HG03378 (cell line): ENCODE results near the gene KCNQ1.

Experiments
- ATAC-seq: cut with Tn5 transposase; IDR thresholded peaks from one replicate; pipeline ENCODE4 v1.9.1; 2021; ENCODE audit warnings: mild to moderate bottlenecking, moderate library complexity; ENCODE audit not compliant: unreplicated experiment

The KCNQ1 gene

DNA sequence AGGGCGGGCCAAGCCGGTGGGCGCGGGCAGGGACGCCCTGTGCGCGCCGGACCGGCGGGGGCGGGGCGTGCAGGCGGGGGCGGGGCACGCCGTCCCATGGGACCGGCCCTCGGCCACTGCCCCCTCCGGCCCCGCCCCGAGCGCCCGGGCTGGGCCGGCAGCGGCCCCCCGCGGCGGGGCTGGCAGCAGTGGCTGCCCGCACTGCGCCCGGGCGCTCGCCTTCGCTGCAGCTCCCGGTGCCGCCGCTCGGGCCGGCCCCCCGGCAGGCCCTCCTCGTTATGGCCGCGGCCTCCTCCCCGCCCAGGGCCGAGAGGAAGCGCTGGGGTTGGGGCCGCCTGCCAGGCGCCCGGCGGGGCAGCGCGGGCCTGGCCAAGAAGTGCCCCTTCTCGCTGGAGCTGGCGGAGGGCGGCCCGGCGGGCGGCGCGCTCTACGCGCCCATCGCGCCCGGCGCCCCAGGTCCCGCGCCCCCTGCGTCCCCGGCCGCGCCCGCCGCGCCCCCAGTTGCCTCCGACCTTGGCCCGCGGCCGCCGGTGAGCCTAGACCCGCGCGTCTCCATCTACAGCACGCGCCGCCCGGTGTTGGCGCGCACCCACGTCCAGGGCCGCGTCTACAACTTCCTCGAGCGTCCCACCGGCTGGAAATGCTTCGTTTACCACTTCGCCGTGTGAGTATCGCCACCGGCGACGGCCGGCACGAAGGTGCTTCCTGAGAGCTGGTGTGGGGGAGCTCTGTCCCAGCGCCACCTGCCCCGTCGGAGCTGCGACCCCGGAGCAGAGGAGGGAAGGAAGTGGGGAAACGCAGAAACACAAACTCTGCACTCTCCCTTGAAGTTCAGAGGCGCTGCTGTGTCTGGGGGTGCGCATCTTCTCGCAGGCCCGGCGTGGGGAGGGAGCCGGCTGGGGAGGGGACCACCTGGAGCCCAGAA, at the start of gene KCNQ1:
KCNQ1 (plus strand) TSS at position 188 of the 925 bp plus-strand sequence; CDS start at position 279, 91 bp downstream.
- ATAC-seq = no peak

DNA sequence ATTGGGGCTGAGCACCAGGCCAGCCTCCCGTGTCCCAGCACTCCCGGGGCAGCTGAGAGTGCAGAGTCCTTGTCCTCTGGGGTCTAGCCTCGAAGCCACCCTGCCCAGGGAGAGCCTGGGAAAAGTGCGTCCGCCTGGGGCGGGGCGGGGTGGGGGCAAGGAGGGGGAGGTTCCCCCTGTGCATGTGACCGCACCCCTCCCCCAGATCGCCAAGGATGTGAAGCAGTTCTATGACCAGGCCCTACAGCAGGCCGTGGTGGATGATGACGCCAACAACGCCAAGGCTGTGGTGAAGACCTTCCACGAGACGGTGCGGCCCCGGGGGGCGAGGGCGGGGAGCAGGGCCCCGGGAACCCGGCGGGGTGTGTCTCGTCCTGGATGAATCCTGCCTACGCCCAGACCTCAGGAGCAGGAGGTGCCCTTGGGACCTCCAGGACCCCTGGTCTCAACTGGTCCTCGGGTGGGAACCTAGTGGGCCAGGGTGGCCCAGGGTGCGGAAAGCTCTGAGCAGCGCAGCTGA, 49.5 kb upstream of the KCNQ1 start:
- ATAC-seq = no peak

- ATAC-seq = no peak
Measured at GRCh38 chr11:2395856-2396255, 49.0 kb upstream of the KCNQ1 start.

DNA sequence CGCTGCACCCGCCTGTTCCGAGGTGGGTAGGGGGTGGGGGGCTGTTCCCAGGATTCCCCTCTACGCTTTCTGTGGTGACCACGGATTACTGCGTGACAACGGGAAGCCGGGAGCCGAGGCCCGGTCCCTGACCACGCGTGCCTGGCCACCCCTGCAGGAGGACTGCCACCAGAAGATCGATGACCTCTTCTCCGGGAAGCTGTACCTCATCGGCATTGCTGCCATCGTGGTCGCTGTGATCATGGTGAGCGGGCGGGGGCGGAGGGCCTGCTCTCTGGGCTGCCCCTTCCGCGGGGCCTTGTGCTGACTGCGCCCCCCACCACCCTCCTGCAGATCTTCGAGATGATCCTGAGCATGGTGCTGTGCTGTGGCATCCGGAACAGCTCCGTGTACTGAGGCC, 48.3 kb upstream of the KCNQ1 start:
- no peak for ATAC-seq

DNA sequence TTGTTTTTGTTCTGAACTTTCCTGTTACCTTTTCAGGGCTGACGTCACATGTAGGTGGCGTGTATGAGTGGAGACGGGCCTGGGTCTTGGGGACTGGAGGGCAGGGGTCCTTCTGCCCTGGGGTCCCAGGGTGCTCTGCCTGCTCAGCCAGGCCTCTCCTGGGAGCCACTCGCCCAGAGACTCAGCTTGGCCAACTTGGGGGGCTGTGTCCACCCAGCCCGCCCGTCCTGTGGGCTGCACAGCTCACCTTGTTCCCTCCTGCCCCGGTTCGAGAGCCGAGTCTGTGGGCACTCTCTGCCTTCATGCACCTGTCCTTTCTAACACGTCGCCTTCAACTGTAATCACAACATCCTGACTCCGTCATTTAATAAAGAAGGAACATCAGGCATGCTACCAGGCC, 47.8 kb upstream of the KCNQ1 start:
- ATAC-seq = no peak

GRCh38 chr11:2398664-2399355, 46.0 kb upstream of the KCNQ1 start:
- no peak for ATAC-seq

DNA sequence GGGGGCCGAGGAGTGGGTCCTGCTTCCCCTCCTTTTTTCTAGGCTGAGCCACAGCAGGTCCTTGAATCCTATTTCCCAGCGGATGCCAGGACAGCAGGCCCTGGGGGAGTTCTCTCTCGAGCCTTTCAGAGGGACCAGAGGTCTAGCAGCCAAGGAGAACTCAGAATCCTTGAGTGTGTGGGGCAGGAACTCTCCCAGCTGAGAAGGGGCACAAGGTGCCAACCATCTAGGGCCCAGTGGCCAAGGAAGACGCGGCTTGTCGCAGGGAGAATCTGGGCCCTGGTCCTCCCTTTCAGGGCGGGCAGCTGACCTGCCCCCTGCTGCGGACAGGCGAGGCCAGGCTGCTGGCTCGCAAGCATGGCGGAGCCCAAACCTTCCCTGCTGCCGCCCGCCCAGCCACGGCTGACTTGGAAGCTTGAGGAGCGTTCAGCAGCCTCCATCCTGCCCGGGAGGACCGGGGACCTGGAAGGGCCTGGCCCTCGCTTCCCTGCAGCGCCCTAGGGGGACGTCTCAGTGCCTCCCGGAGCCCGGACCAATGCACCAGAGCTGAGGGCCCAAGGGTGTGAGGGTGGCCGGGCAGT, 45.2 kb upstream of the KCNQ1 start:
- ATAC-seq = peak; percentile 4

DNA sequence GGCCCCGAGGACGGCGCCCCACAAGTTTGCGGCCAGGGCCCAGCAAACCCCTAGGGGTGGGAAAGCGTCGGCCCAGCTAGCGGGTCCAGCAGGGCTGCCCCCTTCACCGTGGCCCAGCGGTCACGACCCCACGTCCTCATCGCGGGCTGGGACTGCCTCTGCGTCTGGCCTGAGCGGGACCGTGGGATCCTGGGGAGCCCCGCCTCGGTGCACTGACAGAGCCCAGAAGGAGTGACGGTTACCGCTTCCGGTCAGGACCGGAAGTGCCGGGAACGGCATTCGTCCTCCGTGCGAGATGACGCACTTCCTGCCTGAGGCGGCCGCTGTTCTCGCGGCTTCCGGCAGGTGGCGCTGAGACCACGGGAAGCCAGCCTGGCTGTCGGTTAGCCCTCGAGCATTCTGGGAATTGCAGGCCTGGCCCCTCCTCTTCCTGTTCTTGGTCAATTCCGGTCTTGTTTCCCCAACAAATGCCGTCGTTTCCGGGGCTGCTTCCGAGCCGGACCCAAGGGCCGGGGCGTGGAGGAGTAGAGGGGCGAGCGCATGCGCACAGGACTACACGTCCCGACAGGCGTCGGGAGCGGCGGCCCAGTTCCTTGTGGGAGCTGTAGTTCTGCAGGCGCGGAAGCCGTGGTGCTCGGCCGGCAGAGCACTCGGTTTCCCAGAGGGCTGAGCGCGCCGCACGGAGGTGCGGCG, 44.6 kb upstream of the KCNQ1 start, which contains the start of gene TSSC4:
TSSC4 (plus strand) TSS at position 682 of the 693 bp plus-strand sequence. CDS start 1,884 bp downstream, outside the sequence.
- ATAC-seq = peak; percentile 77

GRCh38 chr11:2400762-2401435, 43.9 kb upstream of the KCNQ1 start:
- ATAC-seq = peak; percentile 6

DNA sequence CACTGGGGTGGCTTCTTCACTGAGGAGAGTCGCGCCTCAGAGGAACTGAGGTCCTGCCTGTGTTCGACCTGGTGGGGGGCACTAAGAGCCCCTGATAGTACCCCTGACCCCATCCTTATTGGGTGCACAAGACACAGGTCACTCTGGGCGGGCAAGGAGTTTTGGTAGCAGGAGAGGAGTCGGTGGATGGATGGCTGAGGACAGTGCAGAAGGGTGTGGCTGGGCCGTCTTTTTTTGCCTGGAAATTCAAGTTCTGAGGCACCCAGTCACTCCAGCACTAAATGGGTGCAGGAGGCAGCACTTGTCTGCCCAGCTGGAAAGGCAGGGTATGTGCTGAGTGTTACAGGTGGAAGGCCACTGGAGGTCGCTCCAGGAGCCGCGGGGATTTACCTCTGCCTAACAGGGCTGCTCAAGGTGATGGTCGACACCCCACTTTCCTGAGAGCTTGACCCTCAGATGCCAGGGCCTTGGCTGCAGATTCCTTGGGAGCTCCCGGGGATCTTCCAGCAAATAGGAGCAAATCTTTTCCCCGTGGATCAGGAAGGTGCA, 43.3 kb upstream of the KCNQ1 start:
- ATAC-seq = no peak

- no peak for ATAC-seq
Measured at GRCh38 chr11:2402106-2402505, 42.7 kb upstream of the KCNQ1 start.

GRCh38 chr11:2402890-2403645, 41.7 kb upstream of the KCNQ1 start:
- ATAC-seq = no peak

- ATAC-seq = no peak
Measured at GRCh38 chr11:2404735-2405196, 40.0 kb upstream of the KCNQ1 start.

GRCh38 chr11:2406451-2406850, 38.4 kb upstream of the KCNQ1 start:
- no peak for ATAC-seq

- ATAC-seq = no peak
Measured at GRCh38 chr11:2406878-2407410, 37.9 kb upstream of the KCNQ1 start.

GRCh38 chr11:2408671-2409070, 36.1 kb upstream of the KCNQ1 start:
- no peak for ATAC-seq

GRCh38 chr11:2409126-2409525, 35.7 kb upstream of the KCNQ1 start:
- ATAC-seq = no peak

DNA sequence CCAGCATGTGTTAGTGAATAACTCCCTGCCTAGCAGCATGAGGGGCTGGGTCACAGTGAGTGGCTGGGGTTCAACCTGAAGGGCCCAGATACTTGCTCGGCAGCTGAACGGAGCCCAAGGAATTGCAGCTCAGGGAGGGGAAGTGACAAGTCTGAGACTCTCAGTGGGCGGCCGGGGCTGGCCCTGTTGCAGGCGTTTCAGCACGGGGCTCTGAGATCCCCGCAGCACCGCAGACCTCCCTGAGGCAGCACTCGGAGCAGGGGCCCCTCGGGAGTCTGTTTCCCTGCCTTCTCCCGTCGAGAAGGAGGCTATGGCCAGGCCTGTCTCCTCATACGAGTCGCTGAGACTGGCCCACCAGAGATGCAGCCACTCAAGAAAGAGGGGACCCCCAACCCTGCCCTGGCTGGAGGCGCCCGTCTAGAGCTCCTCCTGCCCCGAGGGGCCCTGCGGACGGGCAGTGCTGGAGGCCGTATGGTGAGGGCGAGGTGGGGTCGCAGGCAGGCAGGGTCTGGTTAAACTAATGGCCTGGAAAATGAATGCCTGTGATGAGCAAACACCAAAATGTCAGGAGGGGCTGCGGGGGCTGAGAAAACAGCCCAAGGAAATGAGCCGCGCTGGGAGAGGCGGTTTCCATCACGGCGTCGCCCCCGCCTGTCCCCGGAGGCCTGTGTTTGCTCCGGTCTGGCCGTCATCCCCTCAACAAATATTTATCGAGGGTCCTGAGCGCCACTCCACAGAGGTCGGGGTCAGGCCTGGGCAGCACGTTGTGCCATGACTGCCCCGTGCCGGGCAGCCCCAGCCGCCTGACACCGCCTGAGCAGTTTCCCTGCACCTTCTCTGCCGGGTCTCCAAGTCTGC, 35.0 kb upstream of the KCNQ1 start:
- ATAC-seq = no peak
